HEK293 (cell line): ENCODE measurements around the gene ACTL6B.
A peak's percentile ranks its signal among the peaks of the same experiment; 100 is the strongest.

Experiments
- GLI2 ChIP-seq: fragments of 450-650 bp; formaldehyde crosslinking; IDR thresholded peaks from 2 replicates; pipeline ENCODE4; 2017; ENCODE audit warnings: missing biosample characterization, missing genetic modification characterization, low read depth, borderline replicate concordance
- GLI4 ChIP-seq: fragments of 450-650 bp; formaldehyde crosslinking; IDR thresholded peaks from 2 replicates; pipeline ENCODE4 v1.5.1; 2016; ENCODE audit warnings: missing biosample characterization, missing genetic modification characterization
- KLF8 ChIP-seq: fragments of 450-650 bp; formaldehyde crosslinking; IDR thresholded peaks from 2 replicates; pipeline ENCODE4 v1.5.1; 2016; ENCODE audit warnings: missing biosample characterization, missing genetic modification characterization
- SALL2 ChIP-seq: fragments of 450-650 bp; formaldehyde crosslinking; IDR thresholded peaks from 2 replicates; pipeline ENCODE4 v1.5.0; 2017; ENCODE audit warnings: missing biosample characterization, mild to moderate bottlenecking, missing genetic modification characterization, borderline replicate concordance
- SCRT1 ChIP-seq: fragments of 450-650 bp; formaldehyde crosslinking; IDR thresholded peaks from 2 replicates; pipeline ENCODE4 v1.5.1; 2016; ENCODE audit warnings: missing biosample characterization, missing genetic modification characterization, borderline replicate concordance
- SP2 ChIP-seq: fragments of 450-650 bp; formaldehyde crosslinking; IDR thresholded peaks from 2 replicates; pipeline ENCODE4 v1.5.1; 2016; ENCODE audit warnings: missing biosample characterization, missing genetic modification characterization
- ZFHX2 ChIP-seq: fragments of 450-650 bp; formaldehyde crosslinking; conservative IDR thresholded peaks from 2 replicates; pipeline ENCODE4 v1.5.1; 2016; ENCODE audit warnings: missing biosample characterization, missing genetic modification characterization
- ZNF140 ChIP-seq: fragments of 450-650 bp; formaldehyde crosslinking; IDR thresholded peaks from 2 replicates; pipeline ENCODE4 v1.5.1; 2016; ENCODE audit warnings: missing biosample characterization, missing genetic modification characterization
- ZNF169 ChIP-seq: fragments of 450-650 bp; formaldehyde crosslinking; IDR thresholded peaks from 2 replicates; pipeline ENCODE4 v1.5.1; 2016; ENCODE audit warnings: missing biosample characterization, missing genetic modification characterization
- ZNF184 ChIP-seq: fragments of 450-650 bp; IDR thresholded peaks from 2 replicates; pipeline ENCODE4 v1.5.1; 2018; ENCODE audit warnings: missing biosample characterization, mild to moderate bottlenecking, missing genetic modification characterization
- ZNF248 ChIP-seq: fragments of 450-650 bp; formaldehyde crosslinking; IDR thresholded peaks from 2 replicates; pipeline ENCODE4 v1.5.1; 2017; ENCODE audit warnings: missing biosample characterization, missing genetic modification characterization
- ZNF324 ChIP-seq: fragments of 450-650 bp; formaldehyde crosslinking; IDR thresholded peaks from 2 replicates; pipeline ENCODE4 v1.5.1; 2016; ENCODE audit warnings: missing biosample characterization, missing genetic modification characterization
- ZNF549 ChIP-seq: fragments of 450-650 bp; IDR thresholded peaks from 2 replicates; pipeline ENCODE4 v1.5.1; 2018; ENCODE audit warnings: missing biosample characterization, missing genetic modification characterization, mild to moderate bottlenecking, inconsistent platforms, moderate library complexity
- ZNF558 ChIP-seq: fragments of 450-650 bp; formaldehyde crosslinking; IDR thresholded peaks from 2 replicates; pipeline ENCODE4 v1.5.1; 2016; ENCODE audit warnings: missing biosample characterization, missing genetic modification characterization
- ZNF560 ChIP-seq: fragments of 450-650 bp; formaldehyde crosslinking; IDR thresholded peaks from 2 replicates; pipeline ENCODE4 v1.5.1; 2017; ENCODE audit warnings: missing biosample characterization, missing genetic modification characterization, borderline replicate concordance
- ZNF596 ChIP-seq: fragments of 450-650 bp; IDR thresholded peaks from 2 replicates; pipeline ENCODE4 v1.5.0; 2018; ENCODE audit warnings: missing biosample characterization, mild to moderate bottlenecking, missing genetic modification characterization, moderate library complexity
- ZNF600 ChIP-seq: fragments of 450-650 bp; formaldehyde crosslinking; IDR thresholded peaks from 2 replicates; pipeline ENCODE4 v1.5.1; 2016; ENCODE audit warnings: missing biosample characterization, missing genetic modification characterization
- ZSCAN23 ChIP-seq: fragments of 450-650 bp; formaldehyde crosslinking; IDR thresholded peaks from 2 replicates; pipeline ENCODE4 v1.5.1; 2016; ENCODE audit warnings: missing biosample characterization, missing genetic modification characterization
- TF ChIP-seq, protein P1 (sequence below): fragments of 450-650 bp; formaldehyde crosslinking; IDR thresholded peaks from 2 replicates; pipeline ENCODE4 v1.5.1; 2017; ENCODE audit warnings: missing biosample characterization, missing genetic modification characterization
- TF ChIP-seq, protein P2 (sequence below): fragments of 450-650 bp; formaldehyde crosslinking; IDR thresholded peaks from 2 replicates; pipeline ENCODE4 v1.5.1; 2017; ENCODE audit warnings: missing biosample characterization, missing genetic modification characterization
- TF ChIP-seq, protein P3 (sequence below): fragments of 450-650 bp; formaldehyde crosslinking; IDR thresholded peaks from 2 replicates; pipeline ENCODE4 v1.5.1; 2016; ENCODE audit warnings: missing biosample characterization, missing genetic modification characterization
- TF ChIP-seq, protein P4 (sequence below): fragments of 450-650 bp; formaldehyde crosslinking; IDR thresholded peaks from 2 replicates; pipeline ENCODE4 v1.5.1; 2016; ENCODE audit warnings: missing biosample characterization, missing genetic modification characterization
- TF ChIP-seq, protein P5 (sequence below): fragments of 450-650 bp; formaldehyde crosslinking; IDR thresholded peaks from 2 replicates; pipeline ENCODE4 v1.5.1; 2016; ENCODE audit warnings: missing biosample characterization, missing genetic modification characterization
- TF ChIP-seq, protein P6 (sequence below): fragments of 450-650 bp; formaldehyde crosslinking; IDR thresholded peaks from 2 replicates; pipeline ENCODE4 v1.5.1; 2016; ENCODE audit warnings: missing biosample characterization, missing genetic modification characterization
- TF ChIP-seq, protein P7 (sequence below): fragments of 450-650 bp; formaldehyde crosslinking; IDR thresholded peaks from 2 replicates; pipeline ENCODE4 v1.5.1; 2016; ENCODE audit warnings: missing biosample characterization, missing genetic modification characterization

The ACTL6B gene

DNA sequence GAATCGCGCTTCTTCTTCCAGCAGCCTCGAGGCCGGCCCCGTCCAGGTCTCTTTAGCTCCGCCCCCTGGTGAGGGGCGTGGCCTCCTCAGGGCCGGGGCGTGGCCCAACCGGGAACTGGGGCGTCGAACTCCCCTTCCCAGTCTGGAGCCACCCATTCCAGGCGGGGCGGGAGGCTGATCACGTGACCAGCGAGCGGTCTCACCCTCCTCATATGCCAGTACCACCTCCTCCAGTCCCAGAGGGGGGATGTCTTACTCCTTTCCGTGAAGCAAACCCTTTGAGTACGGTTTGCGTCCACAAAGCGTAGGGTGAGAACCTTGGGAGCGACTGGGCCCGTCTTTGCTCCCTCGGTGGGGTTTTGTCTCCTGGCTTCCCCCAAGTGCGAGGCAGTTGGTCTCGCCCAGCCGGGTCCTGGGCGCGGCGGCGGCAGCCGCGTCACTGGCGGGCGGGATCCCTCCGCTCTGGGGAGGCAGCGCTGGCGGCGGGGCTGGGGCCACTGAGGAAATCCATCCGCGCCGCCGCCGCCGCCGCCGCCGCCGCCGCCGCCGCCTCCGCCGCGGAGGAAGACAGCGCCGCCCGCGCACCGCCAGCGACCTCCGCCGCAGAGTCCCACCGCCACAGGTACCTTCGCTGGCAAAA is 17.2 kb upstream of the ACTL6B start, which contains the start of gene GNB2 (continued):
- TF ChIP-seq, protein P1, sequence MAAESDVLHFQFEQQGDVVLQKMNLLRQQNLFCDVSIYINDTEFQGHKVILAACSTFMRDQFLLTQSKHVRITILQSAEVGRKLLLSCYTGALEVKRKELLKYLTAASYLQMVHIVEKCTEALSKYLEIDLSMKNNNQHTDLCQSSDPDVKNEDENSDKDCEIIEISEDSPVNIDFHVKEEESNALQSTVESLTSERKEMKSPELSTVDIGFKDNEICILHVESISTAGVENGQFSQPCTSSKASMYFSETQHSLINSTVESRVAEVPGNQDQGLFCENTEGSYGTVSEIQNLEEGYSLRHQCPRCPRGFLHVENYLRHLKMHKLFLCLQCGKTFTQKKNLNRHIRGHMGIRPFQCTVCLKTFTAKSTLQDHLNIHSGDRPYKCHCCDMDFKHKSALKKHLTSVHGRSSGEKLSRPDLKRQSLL = peak; percentile 52; the same call in 1 of the 2 replicates
- TF ChIP-seq, protein P2, sequence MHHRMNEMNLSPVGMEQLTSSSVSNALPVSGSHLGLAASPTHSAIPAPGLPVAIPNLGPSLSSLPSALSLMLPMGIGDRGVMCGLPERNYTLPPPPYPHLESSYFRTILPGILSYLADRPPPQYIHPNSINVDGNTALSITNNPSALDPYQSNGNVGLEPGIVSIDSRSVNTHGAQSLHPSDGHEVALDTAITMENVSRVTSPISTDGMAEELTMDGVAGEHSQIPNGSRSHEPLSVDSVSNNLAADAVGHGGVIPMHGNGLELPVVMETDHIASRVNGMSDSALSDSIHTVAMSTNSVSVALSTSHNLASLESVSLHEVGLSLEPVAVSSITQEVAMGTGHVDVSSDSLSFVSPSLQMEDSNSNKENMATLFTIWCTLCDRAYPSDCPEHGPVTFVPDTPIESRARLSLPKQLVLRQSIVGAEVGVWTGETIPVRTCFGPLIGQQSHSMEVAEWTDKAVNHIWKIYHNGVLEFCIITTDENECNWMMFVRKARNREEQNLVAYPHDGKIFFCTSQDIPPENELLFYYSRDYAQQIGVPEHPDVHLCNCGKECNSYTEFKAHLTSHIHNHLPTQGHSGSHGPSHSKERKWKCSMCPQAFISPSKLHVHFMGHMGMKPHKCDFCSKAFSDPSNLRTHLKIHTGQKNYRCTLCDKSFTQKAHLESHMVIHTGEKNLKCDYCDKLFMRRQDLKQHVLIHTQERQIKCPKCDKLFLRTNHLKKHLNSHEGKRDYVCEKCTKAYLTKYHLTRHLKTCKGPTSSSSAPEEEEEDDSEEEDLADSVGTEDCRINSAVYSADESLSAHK (tag by site-specific recombination) = peak; percentile 53
- peak; percentile 33; the same call in 1 of the 2 replicates for TF ChIP-seq ZFHX2 (tag by site-specific recombination)
- peak; percentile 77; the same call in 1 of the 2 replicates for TF ChIP-seq ZNF184
- no peak for TF ChIP-seq SALL2 (tag by site-specific recombination)
- TF ChIP-seq, protein P3, sequence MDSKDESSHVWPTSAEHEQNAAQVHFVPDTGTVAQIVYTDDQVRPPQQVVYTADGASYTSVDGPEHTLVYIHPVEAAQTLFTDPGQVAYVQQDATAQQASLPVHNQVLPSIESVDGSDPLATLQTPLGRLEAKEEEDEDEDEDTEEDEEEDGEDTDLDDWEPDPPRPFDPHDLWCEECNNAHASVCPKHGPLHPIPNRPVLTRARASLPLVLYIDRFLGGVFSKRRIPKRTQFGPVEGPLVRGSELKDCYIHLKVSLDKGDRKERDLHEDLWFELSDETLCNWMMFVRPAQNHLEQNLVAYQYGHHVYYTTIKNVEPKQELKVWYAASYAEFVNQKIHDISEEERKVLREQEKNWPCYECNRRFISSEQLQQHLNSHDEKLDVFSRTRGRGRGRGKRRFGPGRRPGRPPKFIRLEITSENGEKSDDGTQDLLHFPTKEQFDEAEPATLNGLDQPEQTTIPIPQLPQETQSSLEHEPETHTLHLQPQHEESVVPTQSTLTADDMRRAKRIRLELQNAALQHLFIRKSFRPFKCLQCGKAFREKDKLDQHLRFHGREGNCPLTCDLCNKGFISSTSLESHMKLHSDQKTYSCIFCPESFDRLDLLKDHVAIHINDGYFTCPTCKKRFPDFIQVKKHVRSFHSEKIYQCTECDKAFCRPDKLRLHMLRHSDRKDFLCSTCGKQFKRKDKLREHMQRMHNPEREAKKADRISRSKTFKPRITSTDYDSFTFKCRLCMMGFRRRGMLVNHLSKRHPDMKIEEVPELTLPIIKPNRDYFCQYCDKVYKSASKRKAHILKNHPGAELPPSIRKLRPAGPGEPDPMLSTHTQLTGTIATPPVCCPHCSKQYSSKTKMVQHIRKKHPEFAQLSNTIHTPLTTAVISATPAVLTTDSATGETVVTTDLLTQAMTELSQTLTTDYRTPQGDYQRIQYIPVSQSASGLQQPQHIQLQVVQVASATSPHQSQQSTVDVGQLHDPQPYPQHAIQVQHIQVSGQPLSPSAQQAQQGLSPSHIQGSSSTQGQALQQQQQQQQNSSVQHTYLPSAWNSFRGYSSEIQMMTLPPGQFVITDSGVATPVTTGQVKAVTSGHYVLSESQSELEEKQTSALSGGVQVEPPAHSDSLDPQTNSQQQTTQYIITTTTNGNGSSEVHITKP = peak; percentile 100
- TF ChIP-seq ZNF560 (tag by site-specific recombination) = no peak
- peak; percentile 78; the same call in 1 of the 2 replicates for TF ChIP-seq ZNF596 (tag by site-specific recombination)
- peak; percentile 99 for TF ChIP-seq KLF8
- TF ChIP-seq SCRT1 (tag by site-specific recombination) = no peak
- TF ChIP-seq ZNF140 (tag by site-specific recombination) = no peak
- TF ChIP-seq, protein P4, sequence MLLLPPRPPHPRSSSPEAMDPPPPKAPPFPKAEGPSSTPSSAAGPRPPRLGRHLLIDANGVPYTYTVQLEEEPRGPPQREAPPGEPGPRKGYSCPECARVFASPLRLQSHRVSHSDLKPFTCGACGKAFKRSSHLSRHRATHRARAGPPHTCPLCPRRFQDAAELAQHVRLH (tag by site-specific recombination) = peak; percentile 61; the same call in 1 of the 2 replicates
- TF ChIP-seq ZNF324 (tag by site-specific recombination) = peak; percentile 99
- TF ChIP-seq ZNF558 (tag by site-specific recombination) = peak; percentile 74; the same call in 1 of the 2 replicates
- no peak; the same call in 1 of the 2 replicates for TF ChIP-seq GLI2
- peak; percentile 92 for TF ChIP-seq SP2 (tag by site-specific recombination)
- peak; percentile 69; the same call in 1 of the 2 replicates for TF ChIP-seq ZNF600
- TF ChIP-seq, protein P5, sequence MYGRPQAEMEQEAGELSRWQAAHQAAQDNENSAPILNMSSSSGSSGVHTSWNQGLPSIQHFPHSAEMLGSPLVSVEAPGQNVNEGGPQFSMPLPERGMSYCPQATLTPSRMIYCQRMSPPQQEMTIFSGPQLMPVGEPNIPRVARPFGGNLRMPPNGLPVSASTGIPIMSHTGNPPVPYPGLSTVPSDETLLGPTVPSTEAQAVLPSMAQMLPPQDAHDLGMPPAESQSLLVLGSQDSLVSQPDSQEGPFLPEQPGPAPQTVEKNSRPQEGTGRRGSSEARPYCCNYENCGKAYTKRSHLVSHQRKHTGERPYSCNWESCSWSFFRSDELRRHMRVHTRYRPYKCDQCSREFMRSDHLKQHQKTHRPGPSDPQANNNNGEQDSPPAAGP (tag by site-specific recombination) = peak; percentile 99
- peak; percentile 87; the same call in 1 of the 2 replicates for TF ChIP-seq GLI4 (tag by site-specific recombination)
- TF ChIP-seq ZNF248 = no peak
- TF ChIP-seq ZNF169 (tag by site-specific recombination) = peak; percentile 69; the same call in 1 of the 2 replicates
- TF ChIP-seq, protein P6, sequence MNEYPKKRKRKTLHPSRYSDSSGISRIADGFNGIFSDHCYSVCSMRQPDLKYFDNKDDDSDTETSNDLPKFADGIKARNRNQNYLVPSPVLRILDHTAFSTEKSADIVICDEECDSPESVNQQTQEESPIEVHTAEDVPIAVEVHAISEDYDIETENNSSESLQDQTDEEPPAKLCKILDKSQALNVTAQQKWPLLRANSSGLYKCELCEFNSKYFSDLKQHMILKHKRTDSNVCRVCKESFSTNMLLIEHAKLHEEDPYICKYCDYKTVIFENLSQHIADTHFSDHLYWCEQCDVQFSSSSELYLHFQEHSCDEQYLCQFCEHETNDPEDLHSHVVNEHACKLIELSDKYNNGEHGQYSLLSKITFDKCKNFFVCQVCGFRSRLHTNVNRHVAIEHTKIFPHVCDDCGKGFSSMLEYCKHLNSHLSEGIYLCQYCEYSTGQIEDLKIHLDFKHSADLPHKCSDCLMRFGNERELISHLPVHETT = peak; percentile 96
- no peak for TF ChIP-seq ZNF549 (tag by site-specific recombination)
- TF ChIP-seq, protein P7, sequence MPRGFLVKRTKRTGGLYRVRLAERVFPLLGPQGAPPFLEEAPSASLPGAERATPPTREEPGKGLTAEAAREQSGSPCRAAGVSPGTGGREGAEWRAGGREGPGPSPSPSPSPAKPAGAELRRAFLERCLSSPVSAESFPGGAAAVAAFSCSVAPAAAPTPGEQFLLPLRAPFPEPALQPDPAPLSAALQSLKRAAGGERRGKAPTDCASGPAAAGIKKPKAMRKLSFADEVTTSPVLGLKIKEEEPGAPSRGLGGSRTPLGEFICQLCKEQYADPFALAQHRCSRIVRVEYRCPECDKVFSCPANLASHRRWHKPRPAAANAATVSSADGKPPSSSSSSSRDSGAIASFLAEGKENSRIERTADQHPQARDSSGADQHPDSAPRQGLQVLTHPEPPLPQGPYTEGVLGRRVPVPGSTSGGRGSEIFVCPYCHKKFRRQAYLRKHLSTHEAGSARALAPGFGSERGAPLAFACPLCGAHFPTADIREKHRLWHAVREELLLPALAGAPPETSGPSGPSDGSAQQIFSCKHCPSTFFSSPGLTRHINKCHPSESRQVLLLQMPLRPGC = peak; percentile 68
- peak; percentile 97 for TF ChIP-seq ZSCAN23 (tag by site-specific recombination)
